HT1080 (cell line): ENCODE measurements around the gene TFR2. TPM values are rescaled to one million over a fixed set of nuclear protein-coding genes. Genes with fewer than 3 reads are reported as not detected.

Experiments used
- DNase-seq: peaks from one replicate; pipeline ENCODE4 v3.0.0-alpha.2; 2015; ENCODE audit warnings: low read depth
- total RNA-seq: library from RNA; depleted of rRNA; stranded (reverse); fragments of >200 nt; shearing (Covaris generic); gene quantifications from 2 replicates; pipeline ENCODE4 v1.2.3, GENCODE V29; 2014

The TFR2 gene
- total RNA-seq, 1 experiment from 2014 or later = not detected

GRCh38 chr7:100589341-100589947, 51.9 kb downstream of the TFR2 start:
- DNase-seq = no peak

DNA sequence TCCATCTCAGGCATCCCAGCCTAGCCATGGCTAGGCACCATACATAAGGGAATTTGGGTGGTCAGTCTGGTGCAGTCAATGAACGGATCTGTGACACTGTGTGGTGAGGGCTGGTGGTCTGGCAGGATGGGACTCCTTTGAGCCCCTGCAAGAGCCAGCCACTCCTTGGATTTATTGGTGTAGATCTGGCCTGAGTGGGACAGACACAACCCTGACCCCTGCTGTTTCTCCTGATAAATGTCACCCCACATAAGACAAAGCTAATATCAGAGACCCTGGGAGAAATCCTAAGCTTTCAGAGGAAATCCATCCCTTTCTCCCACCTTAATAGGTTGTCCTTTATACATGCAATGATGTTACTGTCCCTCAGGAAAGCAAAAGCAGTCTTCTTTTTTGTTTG, 52.9 kb downstream of the TFR2 start:
- DNase-seq = peak; percentile 34

- DNase-seq = peak; percentile 100
Measured at GRCh38 chr7:100586266-100587025, 54.9 kb downstream of the TFR2 start, which contains the start of gene FBXO24. Gene FBXO24 (plus strand): TSS chr7:100586328. CDS start chr7:100586626, 298 bp downstream.

- no peak for DNase-seq
Measured at GRCh38 chr7:100585511-100586265, 55.7 kb downstream of the TFR2 start, which contains the start of gene LRCH4. Gene LRCH4 (minus strand): TSS chr7:100586129. CDS start chr7:100586100, 29 bp downstream.

DNA sequence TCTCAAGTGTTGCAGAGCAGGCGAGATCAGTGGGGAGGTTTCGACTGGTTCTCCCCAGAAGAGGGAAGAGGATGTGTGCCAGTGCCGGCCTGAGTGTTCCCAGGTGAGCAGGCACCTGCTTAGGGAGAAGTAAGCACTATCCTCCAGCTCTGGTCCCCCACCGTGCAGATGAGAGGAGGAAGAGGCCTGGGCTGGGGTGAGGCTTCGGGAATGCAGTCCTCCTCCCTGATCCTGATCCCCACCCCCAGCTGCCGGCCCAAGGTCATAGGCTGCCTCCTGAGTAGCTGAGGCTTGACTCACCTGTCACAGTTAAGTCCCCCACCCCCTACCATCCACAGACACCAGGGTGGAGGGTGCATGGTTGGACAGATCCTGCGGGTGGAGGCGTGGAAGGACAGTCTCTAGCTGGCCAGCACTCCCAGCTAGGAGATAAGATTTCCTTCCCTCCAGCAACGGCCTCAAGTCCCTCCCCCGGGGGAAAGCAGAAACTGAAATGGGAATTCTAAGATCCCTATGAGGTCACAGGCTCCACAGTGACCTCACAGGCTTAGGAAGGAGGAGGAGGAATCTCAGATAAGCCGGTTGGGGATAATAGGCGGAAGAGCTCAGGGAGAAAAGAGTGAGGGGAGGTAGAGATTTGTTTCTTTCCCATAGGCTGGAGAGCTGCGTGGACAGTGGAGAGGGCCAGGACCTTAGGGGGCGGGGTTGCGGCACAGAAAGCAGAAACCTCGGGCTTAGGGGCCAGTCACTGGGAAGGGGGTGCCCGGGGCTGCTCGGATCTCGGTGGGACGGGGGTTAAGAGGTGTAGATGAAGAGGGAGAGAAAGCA, 56.5 kb downstream of the TFR2 start:
- peak; percentile 72 for DNase-seq

DNA sequence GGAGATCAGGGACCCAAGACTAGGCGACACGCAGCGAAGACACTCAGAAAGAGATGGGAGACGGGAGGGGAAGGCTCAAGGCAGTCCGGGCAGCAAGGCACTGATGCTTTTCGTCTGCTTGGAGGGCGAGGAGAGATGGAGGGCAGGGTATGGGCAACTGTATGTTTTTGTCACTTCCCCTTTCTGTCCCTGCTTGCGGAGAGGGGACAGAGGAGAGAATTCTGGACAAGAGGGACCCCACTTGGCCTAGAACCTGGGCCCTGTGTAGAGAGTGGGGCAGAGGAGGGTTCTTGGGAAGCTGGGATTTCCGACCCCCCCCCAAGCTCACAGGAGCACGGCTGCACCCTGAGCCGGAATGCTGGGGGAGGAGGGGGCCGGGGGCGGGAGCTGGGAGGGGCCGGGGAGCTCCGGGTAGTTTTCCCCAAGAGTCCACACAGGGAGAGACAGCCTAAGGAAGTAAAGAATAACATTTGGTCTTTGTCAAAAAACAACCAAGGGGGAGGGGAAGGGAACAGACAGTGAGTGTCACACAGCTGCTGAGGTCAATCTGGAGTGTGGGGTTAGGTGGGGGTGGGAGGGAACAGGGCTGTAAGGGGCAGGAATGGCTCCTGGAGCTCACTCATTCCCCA, 57.2 kb downstream of the TFR2 start:
- DNase-seq = peak; percentile 27

DNA sequence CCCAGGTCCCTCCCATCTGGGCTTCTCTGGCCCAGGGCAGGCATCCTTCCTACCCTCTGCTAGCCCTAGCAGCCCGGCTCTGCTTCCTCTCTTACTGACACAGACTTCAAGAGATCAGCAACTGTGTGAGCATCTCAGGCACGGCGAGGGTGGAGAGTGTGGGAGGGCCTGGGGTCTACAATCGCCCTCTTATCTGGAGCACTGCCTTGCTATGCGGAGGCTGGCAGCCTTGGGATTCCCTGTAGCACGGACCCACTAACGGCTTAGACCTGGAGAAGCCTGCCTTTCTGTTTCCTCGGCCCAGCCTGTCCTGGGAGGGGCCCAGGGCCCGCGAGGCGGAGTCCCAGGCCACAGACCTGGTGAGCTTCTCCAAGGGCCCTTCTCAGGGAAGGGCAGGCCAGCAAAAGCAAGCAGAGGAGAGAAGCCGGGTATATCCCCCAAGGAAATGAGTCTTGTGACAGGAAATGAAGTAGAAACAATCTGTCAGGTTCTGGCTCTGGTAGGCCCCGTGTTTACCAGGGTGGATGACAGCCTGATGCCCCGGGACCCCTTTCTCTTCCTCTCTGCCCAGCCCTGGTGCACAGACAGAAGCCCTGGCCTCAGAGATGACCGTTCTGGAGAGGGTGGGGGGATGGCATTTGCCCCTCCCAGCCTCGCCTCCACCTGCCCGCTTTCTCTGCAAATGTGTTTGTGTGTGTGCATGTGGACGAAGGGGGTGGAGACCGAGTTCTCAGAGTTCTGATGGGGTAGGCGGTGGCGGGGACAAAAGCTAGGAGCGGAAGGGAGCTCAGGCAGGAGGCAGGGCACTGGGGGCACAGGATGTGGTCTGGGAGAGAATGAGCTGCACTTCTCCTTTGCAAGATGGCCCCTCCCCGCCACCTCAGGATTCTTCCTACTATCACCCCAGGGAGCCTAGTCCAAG, 58.0 kb downstream of the TFR2 start:
- peak; percentile 93 for DNase-seq

- DNase-seq = no peak
Measured at GRCh38 chr7:100582650-100583049, 58.7 kb downstream of the TFR2 start.

DNA sequence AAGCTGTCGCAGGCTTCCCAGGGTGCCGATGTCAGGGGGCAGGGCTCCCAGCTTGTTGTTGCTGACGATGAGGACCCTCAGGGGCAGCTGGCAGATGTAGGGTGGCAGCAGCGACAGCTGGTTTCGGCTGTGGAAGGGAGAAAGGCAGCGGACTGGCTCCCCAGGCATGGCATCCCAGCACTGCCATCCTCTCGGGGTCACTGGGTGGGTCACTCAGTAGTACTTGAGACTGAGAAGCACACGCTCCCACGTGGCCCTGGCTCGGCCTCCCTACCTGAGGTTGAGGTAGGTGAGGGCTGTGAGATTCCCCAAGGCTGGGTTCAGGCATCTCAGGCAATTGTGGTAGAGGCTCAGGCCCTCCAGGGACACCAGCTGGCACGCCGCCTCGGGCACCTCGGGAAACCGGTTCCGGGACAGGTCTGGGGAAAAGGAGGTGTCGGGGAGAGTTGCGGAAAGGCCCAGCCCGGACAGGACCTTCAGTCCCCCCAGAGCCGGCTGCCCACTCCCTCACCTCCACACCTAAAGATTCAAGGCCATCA, 59.2 kb downstream of the TFR2 start:
- DNase-seq = no peak

DNA sequence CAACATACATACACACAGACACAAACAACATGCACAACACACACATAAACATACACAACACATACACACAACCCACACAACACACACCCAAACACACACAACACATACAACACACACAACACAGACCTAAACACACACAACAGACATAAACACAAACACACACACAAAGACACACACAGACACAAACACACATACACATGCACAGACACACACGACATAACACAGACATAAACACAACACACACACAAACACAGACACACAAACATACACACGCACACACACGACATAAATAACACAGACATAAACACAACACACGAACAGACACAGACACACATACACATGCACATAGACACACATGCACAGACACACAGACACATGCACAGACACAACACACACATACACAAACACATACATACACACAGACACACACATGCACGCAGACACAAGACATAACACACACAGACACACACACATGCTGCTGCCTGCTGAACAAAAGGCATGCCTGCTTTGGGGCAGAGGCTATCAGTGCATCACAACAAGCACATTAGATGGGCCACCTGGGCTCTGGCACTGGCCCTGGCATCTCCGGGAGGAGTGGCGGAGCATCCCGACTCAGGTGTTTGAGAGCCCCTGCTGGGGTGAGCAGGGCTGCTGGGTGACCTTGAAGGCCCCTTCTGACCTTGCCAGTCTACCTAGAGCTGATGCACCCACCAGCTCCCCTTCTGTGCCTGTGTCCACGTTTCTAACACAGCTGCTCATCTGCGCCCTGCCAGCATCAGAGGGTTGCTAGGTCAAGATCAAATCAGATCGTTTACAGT, 60.7 kb downstream of the TFR2 start:
- no peak for DNase-seq

GRCh38 chr7:100578246-100579183, 62.8 kb downstream of the TFR2 start:
- no peak for DNase-seq

DNA sequence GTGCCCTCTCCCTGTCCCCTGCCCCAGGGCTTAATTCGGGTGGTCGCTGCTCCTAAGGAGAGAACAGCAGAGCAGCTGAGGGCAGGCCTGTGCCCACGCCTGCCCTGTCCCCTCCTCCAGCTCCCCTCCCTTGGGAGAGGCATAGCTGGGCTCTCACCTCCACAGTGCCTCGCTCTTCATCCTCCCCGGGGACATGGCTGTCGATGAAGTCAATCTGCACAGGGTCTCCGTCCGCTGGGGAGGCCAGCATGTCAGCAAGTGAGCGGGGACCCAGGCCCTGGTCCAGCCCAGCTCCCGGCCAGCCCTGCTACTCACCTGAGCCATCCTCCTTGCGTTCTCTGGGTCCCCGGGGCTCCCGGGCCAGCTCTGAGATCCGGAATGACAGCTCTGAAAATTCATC, 63.8 kb downstream of the TFR2 start:
- DNase-seq = no peak

- no peak for DNase-seq
Measured at GRCh38 chr7:100577103-100577502, 64.2 kb downstream of the TFR2 start.

DNA sequence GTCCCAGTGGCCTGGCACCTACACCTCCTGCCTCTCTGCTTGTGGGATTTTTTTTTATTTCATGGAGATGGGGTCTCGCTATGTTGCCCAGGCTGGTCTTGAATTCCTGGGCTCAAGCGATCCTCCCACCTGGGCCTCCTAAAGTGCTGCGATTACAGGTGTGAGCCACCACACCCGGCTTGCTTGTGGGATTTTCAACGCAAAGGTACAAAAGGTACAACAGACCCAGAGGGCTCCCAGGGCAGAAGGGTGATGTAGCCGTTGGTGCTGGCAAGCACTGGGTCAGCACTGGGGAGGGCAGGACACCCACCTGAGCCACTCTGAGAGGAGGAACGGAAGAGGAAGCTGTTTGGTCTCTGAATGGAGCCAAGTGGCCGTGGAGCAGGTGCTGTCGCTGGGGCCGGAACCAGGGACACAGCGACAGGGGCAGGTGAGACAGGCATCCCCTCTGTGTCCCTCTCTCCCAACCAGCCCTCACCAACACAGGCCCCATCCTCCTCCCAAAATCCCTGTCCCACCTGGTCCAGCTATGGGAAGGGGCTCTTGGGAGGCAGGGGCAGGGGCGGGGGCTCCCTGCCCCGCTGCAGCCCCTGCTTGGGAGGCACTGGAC, 64.9 kb downstream of the TFR2 start:
- DNase-seq = no peak

GRCh38 chr7:100575746-100576383, 65.5 kb downstream of the TFR2 start:
- no peak for DNase-seq

DNA sequence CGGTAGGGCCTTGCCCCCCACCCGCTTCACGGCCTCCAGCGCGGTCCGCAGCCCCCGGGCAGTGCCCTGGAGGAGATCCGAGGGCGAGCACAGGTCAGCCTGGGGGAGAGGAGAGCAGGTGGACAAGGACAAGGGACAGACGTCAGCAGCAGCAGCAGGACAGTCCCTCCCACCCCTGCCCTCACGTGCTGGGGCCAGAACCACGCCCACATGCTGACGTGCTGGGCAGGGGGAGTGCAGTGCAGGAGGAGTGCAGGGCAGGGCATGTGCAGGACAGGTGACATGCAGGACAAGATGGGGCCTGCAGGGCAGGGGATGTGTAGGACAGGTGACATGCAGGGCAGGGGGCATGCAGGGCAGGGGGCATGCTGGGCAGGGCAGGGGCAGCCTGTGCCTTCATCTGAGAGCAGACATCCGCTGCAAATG, 66.1 kb downstream of the TFR2 start:
- no peak for DNase-seq
